Esophagus squamous epithelium (tissue), 5 donors: ENCODE measurements around the gene SPACA7. TPM values are rescaled to one million over a fixed set of nuclear protein-coding genes. Genes with fewer than 3 reads are reported as not detected.

Experiments used
- DNase-seq: peaks from one replicate; lab custom pipeline; 2025; lab: John Stamatoyannopoulos, UW
- H3K27ac ChIP-seq, 4 donors: fragments of 200-600 bp; sonication (generic); one replicate each; pipeline ENCODE4 v1.5.1; 2016 to 2019; ENCODE audit warnings: mild to moderate bottlenecking in 1 of 4
- H3K27me3 ChIP-seq, 4 donors: fragments of 200-600 bp; sonication (generic); 1 replicate in 3 of 4; 2 replicates in 1 of 4; pipeline versions ENCODE4 v1.5.1 to v1.6.0; 2017 to 2021; ENCODE audit warnings: antibody characterized with exemption in 1 of 4
- H3K36me3 ChIP-seq, 3 donors: fragments of 200-600 bp; sonication (generic); one replicate each; pipeline ENCODE4 v1.5.1; 2016 to 2019
- H3K4me1 ChIP-seq, 3 donors: fragments of 200-600 bp; sonication (generic); one replicate each; pipeline ENCODE4 v1.5.1; 2017 to 2019
- H3K4me3 ChIP-seq, 4 donors: fragments of 200-600 bp; sonication (generic); 1 replicate in 3 of 4; 2 replicates in 1 of 4; pipeline ENCODE4 v1.5.1; 2016 to 2019; ENCODE audit warnings: mild to moderate bottlenecking in 2 of 4, moderate library complexity in 1 of 4
- H3K9me3 ChIP-seq, 3 donors: fragments of 200-600 bp; sonication (generic); one replicate each; pipeline ENCODE4 v1.5.1; 2016 to 2019
- POLR2A ChIP-seq, 4 donors: fragments of 450-650 bp; IDR thresholded peaks; one replicate each; pipeline ENCODE4 v1.6.1; 2017; ENCODE audit warnings: antibody characterized with exemption in 4 of 4, mild to moderate bottlenecking in 4 of 4, moderate library complexity in 3 of 4
- WGBS, 2 donors: methylation state at CpG; one replicate each; pipeline ENCODE4 v1.1.5; 2018; 5-methylcytosine and 5-hydroxymethylcytosine counted together
- intact Hi-C: fragments of 100-400 bp; cut with DNase I; formaldehyde crosslinking; loops from one replicate; pipeline ENCODE4 v1.15.0; 2022
- total RNA-seq, 4 donors: library from RNA; depleted of rRNA; stranded (reverse); fragments of >200 nt; gene quantifications; one replicate each; pipeline ENCODE4 v1.1.0, GENCODE V29; 2016
- TF ChIP-seq, protein P1 (sequence below), 6 experiments: fragments of 450-650 bp in 4 of 6; fragments of 200-600 bp in 2 of 6; sonication (generic) in 2 of 6; IDR thresholded peaks; one replicate each; pipeline ENCODE4 v1.5.1; 2016 to 2019; ENCODE audit warnings: antibody characterized with exemption in 6 of 6, mild to moderate bottlenecking in 4 of 6, moderate library complexity in 4 of 6
- donor health status: DM: yes; HTN: yes; CAD: no.

SPACA7 gene
- total RNA-seq, 4 donors from 2014 or later: not detected

GRCh38 chr13:112349681-112350080, 26.5 kb upstream of the SPACA7 start:
- TF ChIP-seq, protein P1, sequence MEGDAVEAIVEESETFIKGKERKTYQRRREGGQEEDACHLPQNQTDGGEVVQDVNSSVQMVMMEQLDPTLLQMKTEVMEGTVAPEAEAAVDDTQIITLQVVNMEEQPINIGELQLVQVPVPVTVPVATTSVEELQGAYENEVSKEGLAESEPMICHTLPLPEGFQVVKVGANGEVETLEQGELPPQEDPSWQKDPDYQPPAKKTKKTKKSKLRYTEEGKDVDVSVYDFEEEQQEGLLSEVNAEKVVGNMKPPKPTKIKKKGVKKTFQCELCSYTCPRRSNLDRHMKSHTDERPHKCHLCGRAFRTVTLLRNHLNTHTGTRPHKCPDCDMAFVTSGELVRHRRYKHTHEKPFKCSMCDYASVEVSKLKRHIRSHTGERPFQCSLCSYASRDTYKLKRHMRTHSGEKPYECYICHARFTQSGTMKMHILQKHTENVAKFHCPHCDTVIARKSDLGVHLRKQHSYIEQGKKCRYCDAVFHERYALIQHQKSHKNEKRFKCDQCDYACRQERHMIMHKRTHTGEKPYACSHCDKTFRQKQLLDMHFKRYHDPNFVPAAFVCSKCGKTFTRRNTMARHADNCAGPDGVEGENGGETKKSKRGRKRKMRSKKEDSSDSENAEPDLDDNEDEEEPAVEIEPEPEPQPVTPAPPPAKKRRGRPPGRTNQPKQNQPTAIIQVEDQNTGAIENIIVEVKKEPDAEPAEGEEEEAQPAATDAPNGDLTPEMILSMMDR (IDR thresholded peaks at IDR 0.05): no peak
- no peaks in the 10 kb centered on the region for H3K36me3 ChIP-seq
- H3K27ac ChIP-seq: no peak overlapping the region
- H3K4me1 ChIP-seq: no peaks in the 10 kb centered on the region
- H3K27me3 ChIP-seq: peaks cover 0 to 52% (median 0%) of the 10 kb centered on the region in 4 donors
- H3K4me3 ChIP-seq: no peak overlapping the region
- no peaks in the 10 kb centered on the region for H3K9me3 ChIP-seq
- no peak for DNase-seq
- intact Hi-C loops: no loop called here
- 59 to 71% methylated on average over 13 of the region's 13 CpGs for WGBS, 2 donors

DNA sequence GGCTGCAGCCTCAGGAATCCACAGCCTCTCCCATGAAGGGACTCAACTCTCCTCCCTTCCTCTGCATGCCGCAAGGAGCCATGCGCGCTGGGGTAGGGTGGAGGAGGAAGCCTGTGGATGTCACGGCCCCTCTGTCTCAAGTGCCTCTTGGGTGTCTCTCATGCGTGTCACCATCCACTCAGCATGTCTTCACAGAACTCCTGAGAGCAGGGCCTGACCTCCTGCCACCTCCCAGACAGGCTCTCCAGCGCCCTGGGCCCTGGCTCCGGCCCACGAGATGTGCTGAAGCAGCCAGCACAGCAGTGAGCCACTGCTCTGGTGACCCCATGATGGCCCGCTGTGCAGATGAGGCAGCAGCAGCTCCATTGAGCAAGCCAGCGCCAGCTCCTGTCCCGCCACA, 25.9 kb upstream of the SPACA7 start:
- Histone ChIP-seq H3K27ac (no peak overlapping the region), H3K36me3 (no peaks in the 10 kb centered on the region), H3K9me3 (no peaks in the 10 kb centered on the region), H3K27me3 (peaks cover 0 to 45% (median 0%) of the 10 kb centered on the region in 4 donors), H3K4me3 (no peak overlapping the region), H3K4me1 (no peaks in the 10 kb centered on the region)
- TF ChIP-seq, protein P1 (IDR thresholded peaks at IDR 0.05): no peak
- no peak for TF ChIP-seq POLR2A (IDR thresholded peaks at IDR 0.05)
- whole genome bisulfite sequencing, 2 donors: 78 to 89% methylated on average over 6 to 8 of the region's 11 CpGs
- no peak for DNase-seq
- intact Hi-C loops: no loop called here

DNA sequence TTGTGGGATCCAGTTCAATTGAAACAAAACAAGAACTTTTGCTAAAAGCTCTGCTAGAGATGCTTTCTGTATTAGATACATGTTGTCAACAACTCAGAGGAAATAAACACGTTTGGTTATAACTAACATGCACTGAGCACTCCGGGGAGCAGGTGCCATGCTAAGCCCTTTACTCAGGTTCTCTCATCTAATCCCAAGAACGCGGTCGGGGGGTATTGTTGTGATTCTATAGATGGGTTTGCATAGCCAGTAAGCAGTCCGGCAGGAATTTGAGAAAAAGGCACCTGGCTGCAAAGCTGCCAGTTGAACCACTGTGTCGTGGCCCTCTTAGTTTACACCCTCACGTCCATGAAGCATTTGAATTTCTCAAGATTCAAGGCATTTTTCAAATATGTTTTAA, 24.3 kb upstream of the SPACA7 start:
- Histone ChIP-seq H3K4me3 (no peak overlapping the region), H3K4me1 (no peaks in the 10 kb centered on the region), H3K27me3 (peaks cover 0 to 36% (median 0%) of the 10 kb centered on the region in 4 donors), H3K36me3 (no peaks in the 10 kb centered on the region), H3K27ac (no peak overlapping the region), H3K9me3 (no peaks in the 10 kb centered on the region)
- intact Hi-C loops: no loop called here
- no peak for DNase-seq
- no peak for TF ChIP-seq POLR2A (IDR thresholded peaks at IDR 0.05)
- TF ChIP-seq, protein P1 (IDR thresholded peaks at IDR 0.05): no peak
- 25 to 36% methylated on average over 8 of the region's 8 CpGs for WGBS, 2 donors

- no peaks in the 10 kb centered on the region for H3K36me3 ChIP-seq
- intact Hi-C loops: no loop called here
- H3K4me3 ChIP-seq: no peak overlapping the region
- H3K27ac ChIP-seq: no peak overlapping the region
- WGBS, 2 donors: 71 to 82% methylated on average over 3 to 8 of the region's 11 CpGs
- no peak for DNase-seq
- H3K27me3 ChIP-seq: peaks cover 0 to 16% (median 0%) of the 10 kb centered on the region in 4 donors
- TF ChIP-seq, protein P1 (IDR thresholded peaks at IDR 0.05): no peak
- TF ChIP-seq POLR2A (IDR thresholded peaks at IDR 0.05): no peak
- H3K4me1 ChIP-seq: no peaks in the 10 kb centered on the region
- no peaks in the 10 kb centered on the region for H3K9me3 ChIP-seq
Observed at GRCh38 chr13:112353856-112354255, 22.3 kb upstream of the SPACA7 start.

DNA sequence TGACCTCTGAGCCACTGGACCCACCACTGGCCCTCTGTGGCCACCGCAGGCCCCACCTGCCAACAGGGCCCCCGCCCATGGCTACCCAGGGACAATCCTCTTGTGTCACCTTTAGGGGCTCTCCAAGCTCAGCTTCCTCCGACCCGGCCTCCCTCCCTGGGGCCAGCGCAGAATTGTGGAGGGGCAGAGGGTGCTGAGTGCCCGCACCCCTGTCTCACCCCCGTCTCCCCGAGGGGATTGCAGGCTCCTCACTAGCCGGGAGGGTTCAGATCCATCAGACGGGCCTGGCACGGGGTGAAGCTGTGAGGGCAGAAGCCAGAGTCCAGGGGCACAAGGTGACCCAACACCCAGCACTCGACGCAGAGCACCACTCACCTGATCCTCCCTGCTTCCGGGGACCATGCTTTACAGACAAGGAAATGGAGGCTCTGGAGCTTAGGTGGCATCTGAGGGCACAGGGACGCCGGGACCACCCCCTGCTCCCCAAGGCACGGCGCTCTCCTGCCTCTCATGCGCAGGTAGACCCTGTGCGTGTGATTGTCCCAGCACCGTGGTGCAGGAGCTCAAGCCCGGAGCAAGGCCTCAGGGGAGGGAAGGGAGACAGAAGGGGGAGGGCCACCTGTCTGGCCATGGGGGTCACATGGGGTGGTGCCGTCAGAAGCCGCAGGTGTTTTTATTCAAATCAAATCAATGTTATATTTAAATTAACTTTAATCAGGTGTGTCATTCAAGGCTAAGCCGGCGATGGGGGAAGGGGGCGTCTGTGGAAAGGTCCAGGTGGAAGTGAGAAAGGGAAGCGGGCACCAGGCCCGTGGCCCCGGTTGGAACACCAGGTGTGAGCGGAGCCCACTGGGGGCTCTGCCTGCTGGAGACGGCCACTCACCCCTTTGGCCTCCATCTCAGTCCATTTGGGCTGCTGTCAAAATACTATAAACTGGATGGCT, 21.6 kb upstream of the SPACA7 start:
- TF ChIP-seq, protein P1 (IDR thresholded peaks at IDR 0.05): no peak
- TF ChIP-seq POLR2A (IDR thresholded peaks at IDR 0.05): no peak

More for the DNA sequence above, 21.6 kb upstream of the SPACA7 start:
- Histone ChIP-seq H3K36me3 (no peaks in the 10 kb centered on the region), H3K9me3 (no peaks in the 10 kb centered on the region), H3K4me1 (no peaks in the 10 kb centered on the region), H3K27ac (no peak overlapping the region), H3K27me3 (peaks cover 0 to 11% (median 0%) of the 10 kb centered on the region in 4 donors), H3K4me3 (no peak overlapping the region)
- 79 to 81% methylated on average over 8 to 16 of the region's 32 CpGs for WGBS, 2 donors
- no peak for DNase-seq
- intact Hi-C loops: no loop called here
